ENCODE results near the gene BMP6.

DNA sequence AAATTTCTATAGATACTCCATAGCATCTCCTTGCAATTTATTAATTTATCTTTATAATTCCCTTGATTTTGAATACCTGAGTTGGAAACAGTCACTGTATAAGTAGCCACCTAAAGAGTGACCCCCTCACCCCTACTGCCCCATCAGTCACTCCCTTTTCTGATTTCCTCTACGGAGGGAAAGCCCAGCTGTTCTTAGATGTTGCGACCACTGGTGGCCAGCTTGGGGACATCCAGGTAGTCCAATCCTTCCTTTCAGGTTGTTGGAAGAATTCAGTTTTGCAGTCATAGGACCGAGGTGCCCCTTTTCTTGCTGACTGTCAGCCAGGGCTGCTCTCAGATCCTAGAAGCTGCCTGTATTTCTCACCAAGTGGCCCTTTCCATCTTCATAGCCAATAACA, 87.8 kb downstream of the BMP6 start:
- TF ChIP-seq CTCF (optimal IDR thresholded peaks at IDR 0.05 in 1 of 3, IDR thresholded peaks at IDR 0.05 in 1 of 3, conservative IDR thresholded peaks at IDR 0.05 in 1 of 3; ENCODE audit: extremely low read depth in 1 of 3, insufficient read depth in 2 of 3, low read length in 3 of 3) (no peak), EZH2 (IDR thresholded peaks at IDR 0.05; ENCODE audit: low read length) (no peak)

All from keratinocyte (primary cell).